MM.1S (cell line): ENCODE results near the gene SPTY2D1.

Source experiments
- EZH2 ChIP-seq: fragments of 300-600 bp; sonication (generic); optimal IDR thresholded peaks from 2 replicates; pipeline ENCODE3; 2017; ENCODE audit warnings: low read depth, mild to moderate bottlenecking, antibody characterized with exemption, low read length, mixed read lengths
- EZH2phosphoT487 ChIP-seq: fragments of 300-600 bp; sonication (generic); IDR thresholded peaks from 2 replicates; pipeline ENCODE4 v1.6.1; 2018; ENCODE audit warnings: antibody characterized with exemption, low read length
- TF ChIP-seq, protein P1 (sequence below): fragments of 300-600 bp; sonication (generic); IDR thresholded peaks from 2 replicates; pipeline ENCODE4 v1.5.1; 2016; ENCODE audit warnings: antibody characterized with exemption, low read length, mixed read lengths

DNA sequence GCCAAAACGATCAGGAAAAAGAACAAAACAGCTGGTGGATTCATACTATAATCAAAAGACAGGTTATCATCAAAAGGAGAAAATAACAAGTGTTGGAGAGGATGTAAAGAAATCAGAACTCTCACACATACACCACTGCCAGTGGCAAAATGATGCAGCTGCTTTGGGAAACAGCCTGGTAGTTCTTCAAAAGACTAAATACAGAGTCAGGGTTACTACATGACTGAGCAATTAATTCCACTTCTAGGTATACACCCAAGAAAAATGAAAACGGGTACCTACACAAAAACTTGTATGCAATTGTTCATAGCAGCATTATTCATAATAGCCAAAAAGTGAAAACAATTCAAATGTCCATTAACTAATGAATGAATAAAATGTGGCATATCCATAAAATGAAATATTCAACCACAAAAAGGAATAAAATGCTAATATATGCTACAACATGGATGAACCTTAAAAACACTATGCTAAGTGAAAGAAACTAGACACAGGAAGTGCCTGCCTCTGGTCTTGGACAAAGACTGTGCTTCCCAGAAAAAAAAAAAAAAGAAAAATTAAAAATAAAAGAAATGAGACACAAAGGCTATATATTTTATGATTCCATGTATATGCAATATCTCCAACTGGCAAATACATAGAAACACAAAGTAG, 53.9 kb downstream of the SPTY2D1 start:
- TF ChIP-seq, protein P1, sequence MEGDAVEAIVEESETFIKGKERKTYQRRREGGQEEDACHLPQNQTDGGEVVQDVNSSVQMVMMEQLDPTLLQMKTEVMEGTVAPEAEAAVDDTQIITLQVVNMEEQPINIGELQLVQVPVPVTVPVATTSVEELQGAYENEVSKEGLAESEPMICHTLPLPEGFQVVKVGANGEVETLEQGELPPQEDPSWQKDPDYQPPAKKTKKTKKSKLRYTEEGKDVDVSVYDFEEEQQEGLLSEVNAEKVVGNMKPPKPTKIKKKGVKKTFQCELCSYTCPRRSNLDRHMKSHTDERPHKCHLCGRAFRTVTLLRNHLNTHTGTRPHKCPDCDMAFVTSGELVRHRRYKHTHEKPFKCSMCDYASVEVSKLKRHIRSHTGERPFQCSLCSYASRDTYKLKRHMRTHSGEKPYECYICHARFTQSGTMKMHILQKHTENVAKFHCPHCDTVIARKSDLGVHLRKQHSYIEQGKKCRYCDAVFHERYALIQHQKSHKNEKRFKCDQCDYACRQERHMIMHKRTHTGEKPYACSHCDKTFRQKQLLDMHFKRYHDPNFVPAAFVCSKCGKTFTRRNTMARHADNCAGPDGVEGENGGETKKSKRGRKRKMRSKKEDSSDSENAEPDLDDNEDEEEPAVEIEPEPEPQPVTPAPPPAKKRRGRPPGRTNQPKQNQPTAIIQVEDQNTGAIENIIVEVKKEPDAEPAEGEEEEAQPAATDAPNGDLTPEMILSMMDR = no peak
- no peak for TF ChIP-seq EZH2
- TF ChIP-seq EZH2phosphoT487 = no peak
